CD1c-positive myeloid dendritic cell (primary cell): Measurements from ENCODE around the gene TRIAP1.

Experiments
- DNase-seq: peaks from one replicate; pipeline ENCODE4 v3.0.0-alpha.2; 2016; ENCODE audit errors: extremely low spot score

The TRIAP1 gene

GRCh38 chr12:120429368-120429767, 16.8 kb downstream of the TRIAP1 start:
- DNase-seq: no peak

- no peak for DNase-seq
Observed at GRCh38 chr12:120428597-120429229, 17.5 kb downstream of the TRIAP1 start.

GRCh38 chr12:120425797-120426196, 20.4 kb downstream of the TRIAP1 start:
- no peak for DNase-seq

GRCh38 chr12:120422892-120423456, 23.2 kb downstream of the TRIAP1 start:
- no peak for DNase-seq

GRCh38 chr12:120421701-120422100, 24.5 kb downstream of the TRIAP1 start:
- DNase-seq: no peak

GRCh38 chr12:120417917-120418580, 28.1 kb downstream of the TRIAP1 start:
- DNase-seq: no peak

GRCh38 chr12:120416490-120417216, 29.5 kb downstream of the TRIAP1 start:
- no peak for DNase-seq

- no peak for DNase-seq
Observed at GRCh38 chr12:120413901-120414695, 32.1 kb downstream of the TRIAP1 start.

- DNase-seq: no peak
Observed at GRCh38 chr12:120412421-120412820, 33.8 kb downstream of the TRIAP1 start.

GRCh38 chr12:120408771-120409170, 37.4 kb downstream of the TRIAP1 start:
- DNase-seq: no peak

- no peak for DNase-seq
Observed at GRCh38 chr12:120406553-120406952, 39.6 kb downstream of the TRIAP1 start.

GRCh38 chr12:120406069-120406468, 40.1 kb downstream of the TRIAP1 start:
- DNase-seq: no peak

GRCh38 chr12:120404271-120404670, 41.9 kb downstream of the TRIAP1 start:
- DNase-seq: no peak

GRCh38 chr12:120403869-120404268, 42.3 kb downstream of the TRIAP1 start:
- no peak for DNase-seq

GRCh38 chr12:120402217-120402616, 44.0 kb downstream of the TRIAP1 start:
- DNase-seq: no peak

GRCh38 chr12:120399531-120399930, 46.7 kb downstream of the TRIAP1 start:
- no peak for DNase-seq

GRCh38 chr12:120397824-120398540, 48.2 kb downstream of the TRIAP1 start:
- DNase-seq: no peak

GRCh38 chr12:120394483-120395367, 51.5 kb downstream of the TRIAP1 start:
- DNase-seq: no peak
